AG04450 (cell line): ENCODE data around the gene SAFB2. TPM values are rescaled to one million over a fixed set of nuclear protein-coding genes. Genes with fewer than 3 reads are reported as not detected.

ENCODE experiments used
- CTCF ChIA-PET: fragments of 300-600, 350-600 bp; formaldehyde crosslinking; extraction: SDS; loops from one replicate; lab custom pipeline; 2022; ENCODE audit warnings: antibody characterized with exemption, inconsistent platforms; lab: Charles Lee
- POLR2A ChIA-PET: fragments of 350-600 bp; formaldehyde crosslinking; extraction: SDS; loops from one replicate; lab custom pipeline; 2021; ENCODE audit warnings: antibody characterized with exemption, inconsistent platforms; lab: Yijun Ruan, JAX
- DNase-seq: peaks from one replicate; pipeline ENCODE4 v3.0.0-alpha.2; 2011; ENCODE audit warnings: low read depth, low spot score
- H3K27ac ChIP-seq: one replicate; pipeline ENCODE4 v1.5.1; 2012; ENCODE audit warnings: low read depth, low read length, control low read depth
- H3K27me3 ChIP-seq: one replicate; pipeline ENCODE4 v1.6.0; 2012; ENCODE audit warnings: low read length; ENCODE audit not compliant: control insufficient read depth, insufficient read depth
- H3K4me3 ChIP-seq: 2 replicates; pipeline ENCODE4 v1.5.1; 2011; ENCODE audit warnings: mild to moderate bottlenecking, low read depth, low read length, control low read depth
- H3K9me3 ChIP-seq: 2 replicates; pipeline ENCODE4 v1.5.1; 2012; ENCODE audit warnings: low read length; ENCODE audit not compliant: control insufficient read depth, insufficient read depth
- polyA minus RNA-seq: library from RNA; depleted of rRNA, polyadenylated mRNA; stranded (reverse); fragments of >200 nt; gene quantifications from 2 replicates; pipeline ENCODE4 v1.2.3, GENCODE V29; 2011; rRNA and poly(A)+ RNA removed
- polyA plus RNA-seq: library from polyadenylated mRNA; depleted of rRNA; stranded (reverse); fragments of >200 nt; gene quantifications from 2 replicates; pipeline ENCODE4 v1.2.3, GENCODE V29; 2011; rRNA removed
- TF ChIP-seq, protein P1 (sequence below): IDR thresholded peaks from 2 replicates; pipeline ENCODE4 v1.5.1; 2011; ENCODE audit warnings: low read depth, low read length, control low read depth, inconsistent platforms

SAFB2 gene
- polyA plus RNA-seq: 17.4 and 24.4 TPM in 2 replicates
- 28.8 and 33.2 TPM in 2 replicates for polyA minus RNA-seq

DNA sequence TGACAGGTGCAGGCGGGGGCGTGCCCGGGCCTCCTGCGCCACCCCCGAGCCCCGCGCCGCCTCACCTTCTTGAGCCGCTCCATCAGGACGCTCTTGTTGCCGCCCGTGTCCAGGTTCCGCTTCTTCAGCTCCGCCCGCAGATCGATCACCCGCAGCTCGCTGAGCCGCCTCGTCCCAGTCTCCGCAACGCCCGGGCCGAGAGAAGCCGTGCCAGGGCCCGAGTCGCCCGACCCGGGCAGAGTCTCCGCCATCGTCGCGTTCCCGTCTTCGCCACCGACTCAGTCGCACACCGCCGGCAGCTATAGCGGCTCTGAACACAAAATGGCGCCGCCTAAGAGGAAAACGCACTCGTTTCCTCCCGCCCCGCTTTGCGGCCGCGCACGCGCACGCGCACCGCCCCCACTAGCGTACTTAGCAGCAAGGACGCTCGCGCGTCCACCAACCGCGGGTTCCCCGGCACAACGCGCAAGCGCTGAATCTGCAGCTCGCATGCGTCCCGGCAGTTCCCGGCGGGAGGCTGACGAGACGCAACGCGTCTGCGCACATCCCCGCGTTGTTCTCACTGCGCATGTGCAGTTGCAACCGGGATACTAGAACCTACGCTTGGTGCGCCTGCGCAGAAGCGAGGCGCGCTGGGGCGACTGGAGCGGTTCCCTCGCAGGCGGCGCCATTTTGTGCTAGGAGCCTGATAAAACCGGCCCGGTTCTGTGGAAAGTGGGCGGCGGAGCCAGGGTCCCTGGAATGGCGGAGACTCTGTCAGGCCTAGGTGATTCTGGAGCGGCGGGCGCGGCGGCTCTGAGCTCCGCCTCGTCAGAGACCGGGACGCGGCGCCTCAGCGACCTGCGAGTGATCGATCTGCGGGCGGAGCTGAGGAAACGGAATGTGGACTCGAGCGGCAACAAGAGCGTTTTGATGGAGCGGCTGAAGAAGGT, at the start of gene SAFB2, which contains the start of gene SAFB:
SAFB2 (minus strand) TSS at position 312 of the 932 bp plus-strand sequence; CDS start at position 251, 61 bp downstream.
SAFB (plus strand) TSS at position 619 of the 932 bp plus-strand sequence; CDS start at position 742, 123 bp downstream.
- DNase-seq: peak; percentile 99
- Histone ChIP-seq H3K4me3 (peak within 1 kb of the TSS; percentile 100), H3K9me3 (no peaks in the 10 kb centered on the region; the same call in 1 of the 2 replicates), H3K27ac (peak within 1 kb of the TSS; percentile 87), H3K27me3 (no peaks in the 10 kb centered on the region)
- TF ChIP-seq, protein P1, sequence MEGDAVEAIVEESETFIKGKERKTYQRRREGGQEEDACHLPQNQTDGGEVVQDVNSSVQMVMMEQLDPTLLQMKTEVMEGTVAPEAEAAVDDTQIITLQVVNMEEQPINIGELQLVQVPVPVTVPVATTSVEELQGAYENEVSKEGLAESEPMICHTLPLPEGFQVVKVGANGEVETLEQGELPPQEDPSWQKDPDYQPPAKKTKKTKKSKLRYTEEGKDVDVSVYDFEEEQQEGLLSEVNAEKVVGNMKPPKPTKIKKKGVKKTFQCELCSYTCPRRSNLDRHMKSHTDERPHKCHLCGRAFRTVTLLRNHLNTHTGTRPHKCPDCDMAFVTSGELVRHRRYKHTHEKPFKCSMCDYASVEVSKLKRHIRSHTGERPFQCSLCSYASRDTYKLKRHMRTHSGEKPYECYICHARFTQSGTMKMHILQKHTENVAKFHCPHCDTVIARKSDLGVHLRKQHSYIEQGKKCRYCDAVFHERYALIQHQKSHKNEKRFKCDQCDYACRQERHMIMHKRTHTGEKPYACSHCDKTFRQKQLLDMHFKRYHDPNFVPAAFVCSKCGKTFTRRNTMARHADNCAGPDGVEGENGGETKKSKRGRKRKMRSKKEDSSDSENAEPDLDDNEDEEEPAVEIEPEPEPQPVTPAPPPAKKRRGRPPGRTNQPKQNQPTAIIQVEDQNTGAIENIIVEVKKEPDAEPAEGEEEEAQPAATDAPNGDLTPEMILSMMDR: no peak
- ChIA-PET POLR2A (interaction anchor here (0.5 to 1.7 kb wide), 13 partner anchors 20 to 851 kb away, joined by 3 to 8 read pairs (median 4); partner anchors contain the start of genes NDUFA11 and RPL36), CTCF (interaction anchor here (0.6 to 0.9 kb wide), 3 partner anchors 11 to 675 kb away, joined by 3 to 5 read pairs (median 3); no protein-coding TSS in a partner anchor)

DNA sequence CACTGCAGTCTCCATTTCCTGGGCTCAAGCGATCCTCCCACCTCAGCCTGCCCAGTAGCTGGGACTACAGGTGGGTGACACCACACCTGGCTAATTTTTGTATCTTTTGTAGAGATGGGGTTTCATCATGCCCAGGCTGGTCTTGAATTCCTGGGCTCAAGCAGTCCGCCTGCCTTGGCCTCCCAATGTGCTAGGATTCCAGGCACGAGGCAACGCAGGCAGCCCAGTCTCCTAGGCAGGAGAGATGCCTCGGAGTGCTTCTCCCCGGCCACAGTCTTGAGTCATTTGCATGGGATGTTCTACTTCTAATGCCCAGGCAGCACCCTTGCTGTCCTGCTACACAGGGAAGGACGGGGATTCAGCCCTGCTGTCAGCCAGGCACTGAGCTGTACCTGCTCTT, 49.0 kb upstream of the SAFB2 start:
- CTCF ChIA-PET: no interaction called here
- no peak for DNase-seq
- TF ChIP-seq, protein P1: no peak
- POLR2A ChIA-PET: no interaction called here
- no peak overlapping the region for H3K27ac ChIP-seq
- H3K9me3 ChIP-seq: no peaks in the 10 kb centered on the region
- no peaks in the 10 kb centered on the region for H3K27me3 ChIP-seq
- no peak overlapping the region for H3K4me3 ChIP-seq

DNA sequence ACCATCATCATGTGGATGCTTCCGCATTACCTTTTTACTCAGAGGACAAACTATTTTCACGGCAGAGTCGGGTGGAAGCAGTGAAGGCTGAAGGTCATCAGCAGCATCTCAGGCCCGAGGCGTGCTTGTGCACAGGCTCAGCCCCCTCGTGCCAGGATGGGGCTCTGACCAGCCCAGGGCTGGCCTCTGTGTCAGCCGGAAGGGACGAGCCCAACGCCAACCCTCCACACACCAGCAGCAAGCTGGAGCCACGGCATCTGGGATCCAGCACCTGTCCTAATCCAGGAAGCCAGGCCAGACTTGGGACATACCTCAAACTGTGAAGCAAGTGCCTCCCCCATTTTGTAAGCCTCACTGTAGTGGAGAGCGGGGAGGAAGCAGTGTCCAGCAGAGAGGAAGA, 46.6 kb upstream of the SAFB2 start:
- DNase-seq: no peak
- H3K27ac ChIP-seq: no peak overlapping the region
- TF ChIP-seq, protein P1: no peak
- ChIA-PET POLR2A (no interaction called here), CTCF (no interaction called here)
- H3K27me3 ChIP-seq: no peaks in the 10 kb centered on the region
- no peaks in the 10 kb centered on the region for H3K9me3 ChIP-seq
- no peak overlapping the region for H3K4me3 ChIP-seq

DNA sequence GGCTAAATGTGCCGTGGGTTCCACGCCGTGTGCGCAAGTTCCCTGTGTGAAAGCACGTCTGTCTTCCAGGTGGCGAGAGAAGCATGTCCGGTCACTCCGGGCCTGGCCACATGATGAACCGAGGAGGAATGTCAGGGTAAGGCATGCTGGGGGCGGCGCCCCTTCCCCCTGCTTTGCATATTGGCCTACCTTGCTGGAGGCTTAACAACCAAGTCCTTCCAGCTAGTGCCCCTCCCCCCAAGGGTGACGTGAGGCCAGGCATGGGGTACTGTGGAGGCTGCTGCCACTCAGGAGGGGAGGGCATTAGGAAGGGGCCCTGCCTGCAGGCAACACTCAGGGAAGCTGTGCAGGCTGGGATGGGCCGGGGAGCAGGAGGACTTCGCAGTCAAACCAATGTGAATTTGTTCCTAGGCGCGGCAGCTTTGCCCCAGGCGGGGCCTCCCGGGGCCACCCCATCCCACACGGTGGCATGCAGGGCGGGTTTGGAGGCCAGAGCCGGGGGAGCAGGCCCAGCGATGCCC, 45.2 kb upstream of the SAFB2 start:
- no peaks in the 10 kb centered on the region for H3K27me3 ChIP-seq
- ChIA-PET POLR2A (no interaction called here), CTCF (interaction anchor here (0.6 kb wide), 1 partner anchor 51 kb away, joined by 5 read pairs; no protein-coding TSS in a partner anchor)
- no peak overlapping the region for H3K27ac ChIP-seq
- H3K4me3 ChIP-seq: no peak overlapping the region
- DNase-seq: no peak
- TF ChIP-seq, protein P1: no peak
- no peaks in the 10 kb centered on the region for H3K9me3 ChIP-seq
